ENCODE results near the gene AQP9. TPM values are rescaled to one million over a fixed set of nuclear protein-coding genes. Genes with fewer than 3 reads are reported as not detected.

The AQP9 gene
- total and polyA plus RNA-seq, 8 donors: 0.05 to 2.5 (median 0.29) TPM

DNA sequence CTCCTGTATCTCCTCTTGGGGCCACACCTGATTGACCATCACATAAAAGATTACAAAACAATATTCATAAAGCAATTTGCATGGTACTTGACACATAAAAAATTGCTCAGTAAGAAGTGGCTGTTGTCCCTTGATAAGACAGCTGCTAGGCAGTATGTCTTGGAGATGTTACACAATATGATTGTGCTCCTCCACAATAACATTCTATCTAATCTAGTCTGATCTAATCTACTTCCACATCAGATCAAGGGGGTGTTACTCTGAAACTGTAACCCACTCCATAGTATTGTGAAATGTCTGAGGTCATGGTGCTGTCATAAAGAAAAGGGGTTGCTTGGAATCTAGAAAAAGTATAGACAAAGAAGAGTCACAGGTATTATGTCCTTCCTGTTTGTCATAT, 23.4 kb upstream of the AQP9 start:
- intact Hi-C loops (cut with DNase I): no loop called here
- no peaks in the 10 kb centered on the region for H3K36me3 ChIP-seq
- TF ChIP-seq, protein P1, sequence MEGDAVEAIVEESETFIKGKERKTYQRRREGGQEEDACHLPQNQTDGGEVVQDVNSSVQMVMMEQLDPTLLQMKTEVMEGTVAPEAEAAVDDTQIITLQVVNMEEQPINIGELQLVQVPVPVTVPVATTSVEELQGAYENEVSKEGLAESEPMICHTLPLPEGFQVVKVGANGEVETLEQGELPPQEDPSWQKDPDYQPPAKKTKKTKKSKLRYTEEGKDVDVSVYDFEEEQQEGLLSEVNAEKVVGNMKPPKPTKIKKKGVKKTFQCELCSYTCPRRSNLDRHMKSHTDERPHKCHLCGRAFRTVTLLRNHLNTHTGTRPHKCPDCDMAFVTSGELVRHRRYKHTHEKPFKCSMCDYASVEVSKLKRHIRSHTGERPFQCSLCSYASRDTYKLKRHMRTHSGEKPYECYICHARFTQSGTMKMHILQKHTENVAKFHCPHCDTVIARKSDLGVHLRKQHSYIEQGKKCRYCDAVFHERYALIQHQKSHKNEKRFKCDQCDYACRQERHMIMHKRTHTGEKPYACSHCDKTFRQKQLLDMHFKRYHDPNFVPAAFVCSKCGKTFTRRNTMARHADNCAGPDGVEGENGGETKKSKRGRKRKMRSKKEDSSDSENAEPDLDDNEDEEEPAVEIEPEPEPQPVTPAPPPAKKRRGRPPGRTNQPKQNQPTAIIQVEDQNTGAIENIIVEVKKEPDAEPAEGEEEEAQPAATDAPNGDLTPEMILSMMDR (IDR thresholded peaks at IDR 0.05): no peak
- H3K4me3 ChIP-seq: no peak overlapping the region
- H3K27me3 ChIP-seq: no peaks in the 10 kb centered on the region
- no peak for ATAC-seq
- no peaks in the 10 kb centered on the region for H3K9me3 ChIP-seq
- DNase-seq: no peak
- H3K27ac ChIP-seq: no peak overlapping the region
- FAIRE-seq: no peak
- peaks cover 0 to 3% (median 0%) of the 10 kb centered on the region in 3 donors for H3K4me1 ChIP-seq

- H3K9me3 ChIP-seq: no peaks in the 10 kb centered on the region
- FAIRE-seq (no peak), DNase-seq (no peak), ATAC-seq (no peak)
- TF ChIP-seq, protein P1 (IDR thresholded peaks at IDR 0.05): no peak
- H3K27me3 ChIP-seq: no peaks in the 10 kb centered on the region
- WGBS, 2 donors: 74 to 87% methylated on average over 1 of the region's 1 CpG
- no peak overlapping the region for H3K4me3 ChIP-seq
- peaks cover 0 to 3% (median 0%) of the 10 kb centered on the region in 3 donors for H3K4me1 ChIP-seq
- no peak overlapping the region for H3K27ac ChIP-seq
- intact Hi-C loops (cut with DNase I): no loop called here
- no peaks in the 10 kb centered on the region for H3K36me3 ChIP-seq
These were observed 22.5 kb upstream of the AQP9 start for GRCh38 chr15:58115692-58116091.

- no peak overlapping the region for H3K27ac ChIP-seq
- H3K36me3 ChIP-seq: no peaks in the 10 kb centered on the region
- DNase-seq (no peak), FAIRE-seq (no peak), ATAC-seq (no peak)
- no peaks in the 10 kb centered on the region for H3K4me1 ChIP-seq
- no peaks in the 10 kb centered on the region for H3K27me3 ChIP-seq
- WGBS, 2 donors: 74 to 75% methylated on average over 1 of the region's 1 CpG
- intact Hi-C loops (cut with DNase I): no loop called here
- TF ChIP-seq, protein P1 (IDR thresholded peaks at IDR 0.05): no peak
- no peak overlapping the region for H3K4me3 ChIP-seq
- no peaks in the 10 kb centered on the region for H3K9me3 ChIP-seq
These were observed 20.6 kb upstream of the AQP9 start for GRCh38 chr15:58117619-58118018.

DNA sequence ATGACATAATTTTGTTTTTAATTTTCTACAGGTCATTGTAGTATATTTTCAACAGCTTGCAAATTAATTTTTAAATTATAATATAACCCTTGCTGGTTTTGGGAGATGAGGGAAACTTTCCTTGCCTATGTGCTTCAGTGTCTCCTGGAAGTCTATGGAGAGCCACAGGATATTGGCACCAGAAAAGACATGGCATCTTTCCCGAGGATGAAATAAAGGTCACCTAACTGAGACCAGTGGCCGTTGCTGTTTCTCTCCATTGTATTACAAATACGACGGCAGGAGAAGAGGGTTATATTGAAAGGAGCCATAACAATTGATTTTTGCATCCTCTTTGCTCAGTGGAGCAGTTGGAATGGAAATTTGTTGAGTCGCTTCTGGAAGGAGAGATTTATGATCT, 19.9 kb upstream of the AQP9 start:
- intact Hi-C loops (cut with DNase I): no loop called here
- H3K27me3 ChIP-seq: no peaks in the 10 kb centered on the region
- H3K36me3 ChIP-seq: no peaks in the 10 kb centered on the region
- H3K27ac ChIP-seq: no peak overlapping the region
- TF ChIP-seq, protein P1 (IDR thresholded peaks at IDR 0.05): no peak
- WGBS, 2 donors: 80 to 82% methylated on average over 5 of the region's 5 CpGs
- ATAC-seq (no peak), DNase-seq (no peak), FAIRE-seq (no peak)
- no peaks in the 10 kb centered on the region for H3K9me3 ChIP-seq
- no peaks in the 10 kb centered on the region for H3K4me1 ChIP-seq
- H3K4me3 ChIP-seq: no peak overlapping the region

GRCh38 chr15:58119016-58119415, 19.2 kb upstream of the AQP9 start:
- ATAC-seq (no peak), FAIRE-seq (no peak), DNase-seq (no peak)
- Histone ChIP-seq H3K36me3 (no peaks in the 10 kb centered on the region), H3K9me3 (no peaks in the 10 kb centered on the region), H3K27me3 (no peaks in the 10 kb centered on the region), H3K27ac (no peak overlapping the region), H3K4me3 (no peak overlapping the region), H3K4me1 (no peaks in the 10 kb centered on the region)
- 89 to 92% methylated on average over 1 of the region's 1 CpG for WGBS, 2 donors
- intact Hi-C loops (cut with DNase I): no loop called here
- TF ChIP-seq, protein P1 (IDR thresholded peaks at IDR 0.05): no peak

Data from pancreas (tissue), 10 donors.